ENCODE results near the gene MRPS27.

- no peak for TF ChIP-seq CTCF (IDR thresholded peaks at IDR 0.05)
- TF ChIP-seq POLR2A (IDR thresholded peaks at IDR 0.05), result no peak
Observed at GRCh38 chr5:72284559-72285423, 35.2 kb downstream of the MRPS27 start.
